Smooth muscle cell of the coronary artery (primary cell): ENCODE results near the gene BTG1. TPM values are rescaled to one million over a fixed set of nuclear protein-coding genes. Genes with fewer than 3 reads are reported as not detected.

Source experiments
- total RNA-seq: library from RNA; depleted of rRNA; stranded (reverse); fragments of >200 nt; gene quantifications from 2 replicates; pipeline ENCODE4 v1.2.3, GENCODE V29; 2014; ENCODE audit warnings: low replicate concordance

BTG1 gene, protein sequence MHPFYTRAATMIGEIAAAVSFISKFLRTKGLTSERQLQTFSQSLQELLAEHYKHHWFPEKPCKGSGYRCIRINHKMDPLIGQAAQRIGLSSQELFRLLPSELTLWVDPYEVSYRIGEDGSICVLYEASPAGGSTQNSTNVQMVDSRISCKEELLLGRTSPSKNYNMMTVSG
- total RNA-seq: 7.3 and 17.9 TPM in 2 replicates

DNA sequence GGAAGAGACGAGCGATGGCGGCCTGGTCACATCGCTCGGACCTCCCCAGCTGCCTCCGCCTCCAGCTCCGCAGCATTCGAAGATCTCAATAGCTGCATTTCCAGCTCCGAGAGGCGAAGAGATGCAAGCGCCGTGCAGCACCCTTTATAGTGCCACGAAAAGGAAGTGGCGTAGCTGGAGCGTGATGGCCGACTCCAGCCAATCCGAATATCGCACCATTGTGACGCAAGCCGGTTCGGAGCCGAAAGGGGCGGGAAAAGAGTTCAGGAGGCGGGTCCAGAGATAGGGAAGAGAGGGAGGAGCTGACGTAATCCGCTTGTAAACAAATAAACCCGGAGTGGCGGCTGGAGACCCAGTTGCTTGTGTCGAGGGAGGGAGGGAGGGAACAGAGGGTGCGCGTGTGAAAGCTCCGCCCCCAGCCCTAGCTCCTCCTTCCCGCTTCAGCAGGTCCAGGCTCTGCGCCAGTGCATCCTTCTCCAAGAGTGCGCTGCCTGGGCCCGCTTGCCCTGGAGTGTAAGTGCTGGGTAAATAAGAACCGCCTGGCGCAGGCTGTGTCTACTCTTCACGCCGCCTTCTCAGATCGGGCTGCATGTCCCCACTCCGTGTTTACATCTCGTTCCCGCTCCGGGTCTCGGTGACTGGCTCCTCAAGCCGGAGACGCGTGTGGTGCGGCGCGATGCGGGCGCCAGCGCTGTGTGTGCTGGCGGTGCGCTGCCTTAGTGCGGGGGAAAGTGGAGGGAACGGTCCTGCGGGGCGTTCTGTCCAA lies at the start of gene BTG1:
BTG1 (minus strand) TSS at position 116 of the 766 bp plus-strand sequence. CDS start 311 bp downstream, outside the sequence.

